ENCODE data around the gene CACHD1.

- TF ChIP-seq PHF8 (IDR thresholded peaks at IDR 0.05; ENCODE audit: borderline replicate concordance, low read depth) (no peak), CTCF (IDR thresholded peaks at IDR 0.05) (no peak), POLR2A (IDR thresholded peaks at IDR 0.05; ENCODE audit: low read length) (no peak), RAD21 (conservative IDR thresholded peaks at IDR 0.05 in 1 of 2, IDR thresholded peaks at IDR 0.05 in 1 of 2) (no peak), RARB (CRISPR knock-in tag; IDR thresholded peaks at IDR 0.05) (no peak)
Observed at GRCh38 chr1:64693406-64693805, 223.5 kb downstream of the CACHD1 start.
